HG02610 (cell line): Measurements from ENCODE around the gene ORM1.

ENCODE experiments used
- ATAC-seq: cut with Tn5 transposase; IDR thresholded peaks from one replicate; pipeline ENCODE4 v1.9.1; 2021; ENCODE audit warnings: mild to moderate bottlenecking, moderate library complexity; ENCODE audit not compliant: unreplicated experiment

The ORM1 gene

GRCh38 chr9:114375386-114376175 is 52.7 kb downstream of the ORM1 start:
- ATAC-seq = no peak
